ENCODE measurements around the gene SURF4. TPM values are rescaled to one million over a fixed set of nuclear protein-coding genes. Genes with fewer than 3 reads are reported as not detected.

The SURF4 gene
- total and polyA plus RNA-seq, 8 donors, result 26.4 to 200 (median 132) TPM

GRCh38 chr9:133423216-133423615 lies 47.4 kb upstream of the SURF4 start:
- intact Hi-C loops (cut with DNase I; ENCODE audit: low total_unique reads), result no loop called here
- Histone ChIP-seq H3K27ac (peak overlapping the region; percentile 47 to 75 (median 69)), H3K4me1 (peaks cover 36 to 81% (median 72%) of the 10 kb centered on the region in 4 donors), H3K27me3 (peaks cover 0 to 25% (median 5%) of the 10 kb centered on the region in 3 donors), H3K36me3 (no peaks in the 10 kb centered on the region), H3K9me3 (no peaks in the 10 kb centered on the region), H3K4me3 (no peak overlapping the region)
- DNase-seq, result peak; percentile 48 to 91
- 14 to 42% (median 18%) methylated on average over 3 of the region's 3 CpGs for WGBS, 5 donors
- TF ChIP-seq, protein P1, sequence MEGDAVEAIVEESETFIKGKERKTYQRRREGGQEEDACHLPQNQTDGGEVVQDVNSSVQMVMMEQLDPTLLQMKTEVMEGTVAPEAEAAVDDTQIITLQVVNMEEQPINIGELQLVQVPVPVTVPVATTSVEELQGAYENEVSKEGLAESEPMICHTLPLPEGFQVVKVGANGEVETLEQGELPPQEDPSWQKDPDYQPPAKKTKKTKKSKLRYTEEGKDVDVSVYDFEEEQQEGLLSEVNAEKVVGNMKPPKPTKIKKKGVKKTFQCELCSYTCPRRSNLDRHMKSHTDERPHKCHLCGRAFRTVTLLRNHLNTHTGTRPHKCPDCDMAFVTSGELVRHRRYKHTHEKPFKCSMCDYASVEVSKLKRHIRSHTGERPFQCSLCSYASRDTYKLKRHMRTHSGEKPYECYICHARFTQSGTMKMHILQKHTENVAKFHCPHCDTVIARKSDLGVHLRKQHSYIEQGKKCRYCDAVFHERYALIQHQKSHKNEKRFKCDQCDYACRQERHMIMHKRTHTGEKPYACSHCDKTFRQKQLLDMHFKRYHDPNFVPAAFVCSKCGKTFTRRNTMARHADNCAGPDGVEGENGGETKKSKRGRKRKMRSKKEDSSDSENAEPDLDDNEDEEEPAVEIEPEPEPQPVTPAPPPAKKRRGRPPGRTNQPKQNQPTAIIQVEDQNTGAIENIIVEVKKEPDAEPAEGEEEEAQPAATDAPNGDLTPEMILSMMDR (IDR thresholded peaks at IDR 0.05), result no peak
- TF ChIP-seq POLR2AphosphoS5 (IDR thresholded peaks at IDR 0.05), result peak in 2 of 3 donors; percentile 12 to 74
- TF ChIP-seq EP300 (IDR thresholded peaks at IDR 0.05), result no peak

DNA sequence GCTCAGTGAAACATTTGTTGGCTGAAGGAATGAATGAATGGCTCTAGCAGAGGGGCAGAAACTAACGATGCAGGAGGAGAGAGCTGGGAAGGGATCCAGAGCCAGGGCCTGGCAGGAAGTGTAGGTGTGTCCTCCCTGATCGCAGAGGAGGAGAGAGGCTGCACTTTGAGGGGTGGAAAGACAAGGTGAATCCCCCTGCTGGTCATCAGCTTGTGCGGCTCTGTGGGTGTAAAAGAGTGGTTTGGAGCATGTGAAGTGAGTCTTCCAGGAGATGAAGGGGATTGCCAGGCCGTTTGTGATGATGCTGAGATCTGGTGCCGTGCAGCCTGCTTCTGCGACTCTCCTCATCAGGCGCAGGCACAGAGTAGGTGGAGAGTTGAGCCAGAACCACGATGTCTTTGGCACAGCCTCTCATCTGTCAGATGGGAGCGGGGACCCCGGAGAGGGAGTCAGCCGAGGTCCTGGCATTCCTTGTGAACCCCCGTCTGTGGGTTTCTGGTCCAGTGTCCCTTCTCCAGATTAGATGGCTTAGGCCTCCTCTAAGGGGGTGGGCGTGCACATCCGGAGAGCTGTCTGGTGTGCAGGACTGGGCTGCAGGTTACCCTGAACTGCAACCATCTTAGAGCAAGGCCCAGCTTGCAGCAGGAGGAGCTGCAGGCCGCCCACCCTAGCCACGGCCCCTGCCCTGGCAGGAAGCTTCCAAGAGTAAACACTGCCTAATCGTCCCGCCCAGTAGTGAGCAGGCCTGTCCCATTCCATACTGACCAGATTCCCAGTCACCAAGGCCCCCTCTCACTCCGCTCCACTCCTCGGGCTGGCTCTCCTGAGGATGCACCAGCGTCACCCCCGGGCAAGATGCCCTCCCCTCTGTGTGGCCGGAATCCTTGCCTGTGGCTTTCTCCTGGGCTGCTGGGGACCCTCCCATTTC lies 46.0 kb upstream of the SURF4 start, which contains the start of gene ADAMTS13:
Gene ADAMTS13 (plus strand): TSS at position 753 of the 928 bp plus-strand sequence. CDS start 77 bp downstream, at position 830.
- TF ChIP-seq POLR2AphosphoS5 (IDR thresholded peaks at IDR 0.05), result no peak
- TF ChIP-seq EP300 (IDR thresholded peaks at IDR 0.05), result no peak
- no peaks in the 10 kb centered on the region for H3K9me3 ChIP-seq
- no peaks in the 10 kb centered on the region for H3K36me3 ChIP-seq
- 46 to 53% (median 53%) methylated on average over 23 of the region's 23 CpGs for WGBS, 5 donors
- intact Hi-C loops (cut with DNase I; ENCODE audit: low total_unique reads), result no loop called here
- H3K27ac ChIP-seq, result peak within 1 kb of the TSS; percentile 47 to 75 (median 69)
- H3K4me3 ChIP-seq, result no peak within 1 kb of the TSS
- no peak for DNase-seq
- peaks cover 0 to 13% (median 0%) of the 10 kb centered on the region in 3 donors for H3K27me3 ChIP-seq
- peaks cover 38 to 86% (median 75%) of the 10 kb centered on the region in 4 donors for H3K4me1 ChIP-seq

DNA sequence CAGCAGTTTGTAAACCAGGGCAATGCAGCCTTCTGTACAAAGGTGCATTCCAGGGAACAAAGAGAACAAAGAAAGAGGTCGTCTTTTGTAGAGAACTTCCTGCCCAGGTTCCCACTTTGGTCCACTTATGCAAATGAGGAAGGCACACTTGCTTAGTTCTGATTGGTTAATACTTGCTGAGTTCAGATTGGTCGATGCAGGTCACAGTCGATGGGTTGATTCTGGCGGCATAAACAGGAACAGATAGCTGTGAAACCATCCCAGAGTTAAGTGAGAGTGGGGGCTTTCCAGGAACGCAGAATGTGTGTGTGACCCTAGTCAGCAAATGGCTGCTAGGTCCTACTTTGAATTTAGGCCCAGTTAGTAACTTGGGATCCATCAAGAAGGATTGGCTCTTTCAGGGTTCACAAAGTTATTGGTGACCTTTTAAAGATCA lies 44.5 kb upstream of the SURF4 start:
- intact Hi-C loops (cut with DNase I; ENCODE audit: low total_unique reads), result no loop called here
- Histone ChIP-seq H3K27ac (no peak overlapping the region), H3K4me1 (peaks cover 49 to 91% (median 85%) of the 10 kb centered on the region in 4 donors), H3K36me3 (peaks cover 0 to 8% (median 7%) of the 10 kb centered on the region in 4 donors), H3K9me3 (no peaks in the 10 kb centered on the region), H3K4me3 (no peak overlapping the region), H3K27me3 (peaks cover 0 to 3% (median 0%) of the 10 kb centered on the region in 3 donors)
- whole genome bisulfite sequencing, 5 donors, result 55 to 72% (median 66%) methylated on average over 5 of the region's 5 CpGs
- DNase-seq, result no peak
- TF ChIP-seq POLR2A (IDR thresholded peaks at IDR 0.05) (no peak), EP300 (IDR thresholded peaks at IDR 0.05) (no peak), POLR2AphosphoS5 (IDR thresholded peaks at IDR 0.05) (no peak)
- TF ChIP-seq, protein P1 (IDR thresholded peaks at IDR 0.05), result no peak

DNA sequence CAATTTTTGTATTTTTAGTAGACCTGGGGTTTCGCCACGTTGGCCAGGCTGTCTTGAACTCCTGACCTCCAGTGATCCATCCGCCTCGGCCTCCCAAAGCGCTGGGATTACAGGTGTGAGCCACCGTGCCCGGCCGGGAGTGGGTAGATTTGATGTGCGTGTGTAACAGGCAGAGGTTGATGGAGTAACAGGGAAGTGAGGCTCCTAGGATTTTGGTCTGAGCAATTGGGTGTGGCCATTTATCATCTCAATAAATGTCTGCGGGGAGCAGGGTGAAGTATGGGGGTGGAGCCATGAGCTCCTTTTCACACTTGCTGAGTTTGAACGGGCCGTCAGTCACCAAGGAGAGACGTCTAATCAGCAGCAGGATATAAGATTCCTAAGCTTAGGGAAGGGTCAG lies 43.1 kb upstream of the SURF4 start:
- H3K4me3 ChIP-seq, result peak overlapping the region; percentile 89 to 96 (median 94)
- WGBS, 5 donors, result 35 to 55% (median 50%) methylated on average over 13 of the region's 13 CpGs
- intact Hi-C loops (cut with DNase I; ENCODE audit: low total_unique reads), result no loop called here

More for the DNA sequence above, 43.1 kb upstream of the SURF4 start:
- no peak for TF ChIP-seq POLR2A (IDR thresholded peaks at IDR 0.05)
- TF ChIP-seq, protein P1 (IDR thresholded peaks at IDR 0.05), result no peak
- Histone ChIP-seq H3K27me3 (no peaks in the 10 kb centered on the region), H3K4me1 (peaks cover 45 to 88% (median 78%) of the 10 kb centered on the region in 4 donors), H3K9me3 (no peaks in the 10 kb centered on the region), H3K36me3 (peaks cover 14 to 22% (median 19%) of the 10 kb centered on the region in 4 donors), H3K27ac (peak overlapping the region; percentile 75 to 94 (median 87))
- DNase-seq, result peak in 1 of 2 donors; percentile 53
